Fibroblast of lung (primary cell): ENCODE results near the gene BZW2.

ENCODE experiments used
- EZH2 ChIP-seq: IDR thresholded peaks from 2 replicates; pipeline ENCODE4 v1.5.1; 2012; ENCODE audit warnings: low read length, control low read depth, mild to moderate bottlenecking; ENCODE audit errors: missing control alignments
- TF ChIP-seq, protein P1 (sequence below), 2 donors: IDR thresholded peaks in 1 of 2; conservative IDR thresholded peaks in 1 of 2; 1 replicate in 1 of 2; 2 replicates in 1 of 2; pipeline ENCODE4 v1.5.1; 2011 to 2012; ENCODE audit warnings: low read length in 2 of 2, control low read depth in 1 of 2, inconsistent platforms in 1 of 2, low read depth in 1 of 2, mild to moderate bottlenecking in 1 of 2

DNA sequence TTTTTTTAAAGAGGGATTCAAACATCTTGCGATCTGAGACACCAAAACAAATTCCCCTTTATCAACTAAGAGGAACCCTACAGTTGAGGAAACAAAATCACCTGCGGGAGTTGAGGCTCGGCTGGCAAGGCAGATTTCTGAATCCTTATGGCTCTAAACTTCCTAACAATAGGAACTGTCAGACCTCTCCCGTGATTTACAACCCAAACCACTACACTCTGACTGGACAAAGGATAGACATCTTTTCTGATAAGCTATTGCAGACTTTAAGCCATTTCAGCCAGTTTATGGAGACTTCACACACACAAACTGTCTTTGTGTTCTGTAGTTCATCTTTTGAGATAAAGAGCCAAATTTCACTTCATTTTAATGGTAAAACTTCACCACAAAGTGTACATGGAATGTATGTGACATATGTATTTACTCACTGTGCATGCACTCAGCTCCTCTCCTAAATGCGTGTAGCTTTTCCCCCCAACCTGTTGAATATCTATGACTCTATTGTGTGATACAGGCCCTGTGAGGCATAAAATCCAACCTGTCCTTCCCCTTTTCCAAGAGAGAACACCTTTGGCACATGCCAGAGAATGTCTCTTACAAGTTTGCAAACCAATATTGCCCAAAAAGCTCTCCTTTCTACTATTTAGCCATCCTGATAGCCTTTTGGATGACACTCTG lies 92.2 kb downstream of the BZW2 start:
- TF ChIP-seq EZH2 = no peak
- TF ChIP-seq, protein P1, sequence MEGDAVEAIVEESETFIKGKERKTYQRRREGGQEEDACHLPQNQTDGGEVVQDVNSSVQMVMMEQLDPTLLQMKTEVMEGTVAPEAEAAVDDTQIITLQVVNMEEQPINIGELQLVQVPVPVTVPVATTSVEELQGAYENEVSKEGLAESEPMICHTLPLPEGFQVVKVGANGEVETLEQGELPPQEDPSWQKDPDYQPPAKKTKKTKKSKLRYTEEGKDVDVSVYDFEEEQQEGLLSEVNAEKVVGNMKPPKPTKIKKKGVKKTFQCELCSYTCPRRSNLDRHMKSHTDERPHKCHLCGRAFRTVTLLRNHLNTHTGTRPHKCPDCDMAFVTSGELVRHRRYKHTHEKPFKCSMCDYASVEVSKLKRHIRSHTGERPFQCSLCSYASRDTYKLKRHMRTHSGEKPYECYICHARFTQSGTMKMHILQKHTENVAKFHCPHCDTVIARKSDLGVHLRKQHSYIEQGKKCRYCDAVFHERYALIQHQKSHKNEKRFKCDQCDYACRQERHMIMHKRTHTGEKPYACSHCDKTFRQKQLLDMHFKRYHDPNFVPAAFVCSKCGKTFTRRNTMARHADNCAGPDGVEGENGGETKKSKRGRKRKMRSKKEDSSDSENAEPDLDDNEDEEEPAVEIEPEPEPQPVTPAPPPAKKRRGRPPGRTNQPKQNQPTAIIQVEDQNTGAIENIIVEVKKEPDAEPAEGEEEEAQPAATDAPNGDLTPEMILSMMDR (conservative IDR thresholded peaks at IDR 0.05 in 1 of 2, IDR thresholded peaks at IDR 0.05 in 1 of 2; ENCODE audit: low read depth in 1 of 2, low read length in 2 of 2) = no peak
